A549 (cell line): ENCODE measurements around the gene RBM14. TPM values are rescaled to one million over a fixed set of nuclear protein-coding genes. Genes with fewer than 3 reads are reported as not detected.
A peak's percentile ranks its signal among the peaks of the same experiment; 100 is the strongest.
"Not testable (repeated sequence)": the region's sequence is repeated elsewhere in the genome, so short reads cannot be mapped to it uniquely, and the experiment has no call there.

Experiments
- ATAC-seq, 2 experiments: fragments of 200-7000 bp in 1 of 2; fragments of >200 bp in 1 of 2; cut with Nextera tagmentation in 1 of 2; cut with Tn5 transposase in 1 of 2; 3 replicates each; pipeline versions ENCODE4 v1.8.0 to v1.9.1; 2018 to 2020; ENCODE audit warnings: mild to moderate bottlenecking in 1 of 2, moderate library complexity in 1 of 2
- CTCF ChIA-PET: fragments of 300-600 bp; sonication (Branson Sonifier 250); formaldehyde crosslinking; extraction: SDS; loops from one replicate; lab custom pipeline; 2021; ENCODE audit warnings: antibody characterized with exemption, inconsistent platforms; lab: Yijun Ruan, JAX
- POLR2A ChIA-PET: fragments of 350-600 bp; formaldehyde crosslinking; extraction: SDS; loops from one replicate; lab custom pipeline; 2021; ENCODE audit warnings: antibody characterized with exemption, inconsistent platforms; lab: Yijun Ruan, JAX
- DNase-seq, 2 experiments: peaks; one replicate each; pipeline versions ENCODE4 v3.0.0 to v3.0.0-alpha.2; 2011 to 2016; ENCODE audit warnings: low read depth in 1 of 2, low spot score in 1 of 2
- FAIRE-seq: peaks from 2 replicates; lab custom pipeline; 2011; peaks lifted over from hg19 to GRCh38; lab: Jason Lieb, UNC
- H3K27ac ChIP-seq, 2 experiments: fragments of >200 bp; sonication (Bioruptor Twin); formaldehyde crosslinking; 3 replicates each; pipeline ENCODE4 v1.5.1; 2016 to 2017
- H3K4me1 ChIP-seq: fragments of >200 bp; sonication (Bioruptor Twin); formaldehyde crosslinking; 3 replicates; pipeline ENCODE4 v1.6.1; 2016
- H3K4me2 ChIP-seq: fragments of >200 bp; sonication (Bioruptor Twin); formaldehyde crosslinking; 3 replicates; pipeline ENCODE4 v1.6.1; 2016
- H3K4me3 ChIP-seq: fragments of >200 bp; sonication (Bioruptor Twin); formaldehyde crosslinking; 3 replicates; pipeline ENCODE4 v1.5.1; 2016
- H3K9me3 ChIP-seq: fragments of >200 bp; sonication (Bioruptor Twin); formaldehyde crosslinking; 3 replicates; pipeline ENCODE4 v1.6.1; 2016
- BHLHE40 ChIP-seq: IDR thresholded peaks from 2 replicates; pipeline ENCODE4 v1.6.1; 2012; ENCODE audit warnings: low read depth, low read length, inconsistent platforms
- CBX2 ChIP-seq: fragments of 200-600 bp; sonication (generic); IDR thresholded peaks from 2 replicates; pipeline ENCODE4 v1.6.1; 2016; ENCODE audit warnings: low read depth, mild to moderate bottlenecking, borderline replicate concordance
- CHD4 ChIP-seq: fragments of 200-600 bp; sonication (generic); IDR thresholded peaks from 2 replicates; pipeline ENCODE4 v1.6.1; 2016; ENCODE audit warnings: antibody characterized with exemption, mild to moderate bottlenecking, borderline replicate concordance
- E2F6 ChIP-seq: IDR thresholded peaks from 2 replicates; pipeline ENCODE4 v1.6.1; 2012; ENCODE audit warnings: low read depth, borderline replicate concordance
- EHF ChIP-seq: fragments of 250-450 bp; sonication (Bioruptor Pico); IDR thresholded peaks from 2 replicates; pipeline ENCODE4 v1.5.0; 2020; ENCODE audit warnings: mild to moderate bottlenecking
- EHMT2 ChIP-seq: fragments of 200-600 bp; sonication (generic); IDR thresholded peaks from 2 replicates; pipeline ENCODE4 v1.6.1; 2016; ENCODE audit warnings: antibody characterized with exemption, low read depth, mild to moderate bottlenecking, moderate library complexity
- EP300 ChIP-seq, 2 experiments: fragments of >200 bp; sonication (Bioruptor Twin); formaldehyde crosslinking; IDR thresholded peaks; 2 replicates in 1 of 2; 3 replicates in 1 of 2; pipeline ENCODE4 v1.6.1; 2016 to 2017
- FOSL2 ChIP-seq, 2 experiments: fragments of 450-650 bp in 1 of 2; fragments of >200 bp in 1 of 2; sonication (Bioruptor Twin) in 1 of 2; formaldehyde crosslinking; IDR thresholded peaks; 2 replicates each; pipeline versions ENCODE4 v1.5.0 to v1.6.1; 2016 to 2020; ENCODE audit warnings: mild to moderate bottlenecking in 1 of 2, moderate library complexity in 1 of 2
- GATA3 ChIP-seq: IDR thresholded peaks from 2 replicates; pipeline ENCODE4 v1.6.1; 2012; ENCODE audit warnings: borderline replicate concordance
- HEYL ChIP-seq: fragments of 250-450 bp; sonication (Bioruptor Pico); IDR thresholded peaks from 2 replicates; pipeline ENCODE4 v1.8.0; 2021; ENCODE audit warnings: mild to moderate bottlenecking, moderate library complexity
- HOXA7 ChIP-seq: fragments of 250-450 bp; sonication (Bioruptor Pico); IDR thresholded peaks from 2 replicates; pipeline ENCODE4 v1.5.0; 2020; ENCODE audit warnings: mild to moderate bottlenecking, moderate library complexity
- HOXB5 ChIP-seq: fragments of 250-450 bp; sonication (Bioruptor Pico); IDR thresholded peaks from 2 replicates; pipeline ENCODE4 v1.5.0; 2020; ENCODE audit warnings: mild to moderate bottlenecking, moderate library complexity
- JUN ChIP-seq, 2 experiments: fragments of >200 bp; sonication (Bioruptor Twin); formaldehyde crosslinking; IDR thresholded peaks; 2 replicates in 1 of 2; 3 replicates in 1 of 2; pipeline ENCODE4 v1.6.1; 2016 to 2017
- KDM5A ChIP-seq: fragments of 200-600 bp; sonication (generic); IDR thresholded peaks from 2 replicates; pipeline ENCODE4 v1.6.1; 2016; ENCODE audit warnings: antibody characterized with exemption, mild to moderate bottlenecking
- MAFK ChIP-seq: fragments of 450-650 bp; IDR thresholded peaks from 2 replicates; pipeline ENCODE4 v1.6.1; 2014; ENCODE audit not compliant: partially characterized antibody
- MAZ ChIP-seq: fragments of 150-350 bp; IDR thresholded peaks from 2 replicates; pipeline ENCODE4 v1.6.1; 2014; ENCODE audit warnings: antibody characterized with exemption, low read depth, low read length, borderline replicate concordance
- POLR2A ChIP-seq: IDR thresholded peaks from 2 replicates; pipeline ENCODE4 v1.6.1; 2012; ENCODE audit warnings: mild to moderate bottlenecking, low read length
- POLR2AphosphoS2 ChIP-seq: conservative IDR thresholded peaks from 2 replicates; pipeline ENCODE4 v1.6.1; 2012; ENCODE audit warnings: low read length, improper control_type of control experiment, inconsistent platforms
- RAD21 ChIP-seq, 2 experiments: fragments of >200 bp in 1 of 2; sonication (Bioruptor Twin) in 1 of 2; formaldehyde crosslinking in 1 of 2; IDR thresholded peaks in 1 of 2; conservative IDR thresholded peaks in 1 of 2; 2 replicates in 1 of 2; 3 replicates in 1 of 2; pipeline ENCODE4 v1.6.1; 2012 to 2018; ENCODE audit warnings: inconsistent platforms in 1 of 2
- SMC3 ChIP-seq: fragments of >200 bp; sonication (Bioruptor Twin); formaldehyde crosslinking; IDR thresholded peaks from 3 replicates; pipeline ENCODE4 v1.6.1; 2018; ENCODE audit warnings: inconsistent platforms
- TP53 ChIP-seq: fragments of 250-450 bp; sonication (Bioruptor Pico); IDR thresholded peaks from 2 replicates; pipeline ENCODE4 v1.5.0; 2021; ENCODE audit warnings: mild to moderate bottlenecking, moderate library complexity
- ZSCAN20 ChIP-seq: fragments of 250-450 bp; sonication (Bioruptor Pico); IDR thresholded peaks from 2 replicates; pipeline ENCODE4 v1.8.0; 2022; ENCODE audit warnings: mild to moderate bottlenecking, moderate library complexity
- WGBS: methylation state at CpG from one replicate; pipeline ENCODE4 v1.1.6; 2017; ENCODE audit errors: missing lambda C conversion rate; 5-methylcytosine and 5-hydroxymethylcytosine counted together
- polyA plus RNA-seq, 4 experiments: library from polyadenylated mRNA; depleted of rRNA in 3 of 4; stranded (reverse); fragments of >200 nt; fragmentation: RNase III in 1 of 4; extraction: RNeasy Plus Mini Kit Qiagen cat#74134 plus additional on column Dnase treatment in 1 of 4; gene quantifications; 2 replicates in 3 of 4; 3 replicates in 1 of 4; pipeline ENCODE4 v1.2.3, GENCODE V29; 2011 to 2017
- TF ChIP-seq, protein P1 (sequence below): fragments of 450-650 bp; IDR thresholded peaks from 2 replicates; pipeline ENCODE4 v1.6.1; 2014; ENCODE audit warnings: antibody characterized with exemption
- TF ChIP-seq, protein P2 (sequence below): IDR thresholded peaks from 2 replicates; pipeline ENCODE4 v1.6.1; 2012

RBM14 gene
- polyA plus RNA-seq, 2 of the 4 experiments (the other 2 are of a cell fraction), result 33.0 to 103 TPM

DNA sequence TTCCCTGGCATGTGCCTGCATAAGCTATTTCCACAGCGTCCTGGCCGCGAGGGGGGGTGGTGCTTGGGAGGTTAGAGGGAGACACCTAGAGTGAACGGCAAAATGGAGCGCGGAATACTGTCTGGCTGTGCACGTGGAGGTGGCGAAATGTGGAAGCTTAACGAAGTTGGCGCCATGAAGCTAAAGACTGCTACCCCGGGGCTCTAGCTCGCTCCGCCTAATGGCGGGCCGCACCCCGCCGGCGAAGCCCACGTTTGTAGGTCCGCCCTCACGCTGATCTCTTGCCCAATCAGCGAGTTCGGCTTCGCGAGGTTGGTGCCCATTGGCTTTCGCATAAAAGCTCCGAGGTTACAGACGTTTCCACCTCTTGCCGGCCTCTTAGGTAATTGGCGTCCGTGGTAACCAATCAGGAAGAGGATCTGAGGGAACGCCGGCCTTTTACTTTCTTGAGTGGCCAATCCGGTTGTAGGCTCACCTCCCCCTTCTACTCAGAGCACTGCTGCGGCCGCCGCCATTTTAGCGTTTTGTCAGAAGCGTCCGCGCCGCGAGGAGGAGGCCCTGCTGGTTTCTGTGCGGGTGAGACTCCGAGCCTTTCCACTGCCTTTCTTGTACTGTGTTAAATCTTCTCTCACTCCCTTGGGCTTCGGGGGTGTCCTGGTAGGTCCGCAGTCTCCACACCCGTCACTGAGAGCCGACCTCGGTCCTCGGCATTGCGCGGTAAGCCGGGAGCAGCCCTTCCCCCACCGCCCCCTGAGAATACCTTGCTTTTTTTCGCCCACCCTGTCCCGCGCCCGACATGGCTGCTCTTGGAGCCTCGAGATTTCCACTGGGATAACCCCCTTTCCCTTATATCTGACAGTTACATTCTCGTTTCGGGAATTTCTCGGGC lies 22.0 kb downstream of the RBM14 start, which contains the start of gene RBM4 (continued):
- no peak for TF ChIP-seq CHD4
- TF ChIP-seq, protein P1, sequence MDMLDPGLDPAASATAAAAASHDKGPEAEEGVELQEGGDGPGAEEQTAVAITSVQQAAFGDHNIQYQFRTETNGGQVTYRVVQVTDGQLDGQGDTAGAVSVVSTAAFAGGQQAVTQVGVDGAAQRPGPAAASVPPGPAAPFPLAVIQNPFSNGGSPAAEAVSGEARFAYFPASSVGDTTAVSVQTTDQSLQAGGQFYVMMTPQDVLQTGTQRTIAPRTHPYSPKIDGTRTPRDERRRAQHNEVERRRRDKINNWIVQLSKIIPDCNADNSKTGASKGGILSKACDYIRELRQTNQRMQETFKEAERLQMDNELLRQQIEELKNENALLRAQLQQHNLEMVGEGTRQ, result no peak
- no peak for TF ChIP-seq GATA3
- TF ChIP-seq, protein P2, sequence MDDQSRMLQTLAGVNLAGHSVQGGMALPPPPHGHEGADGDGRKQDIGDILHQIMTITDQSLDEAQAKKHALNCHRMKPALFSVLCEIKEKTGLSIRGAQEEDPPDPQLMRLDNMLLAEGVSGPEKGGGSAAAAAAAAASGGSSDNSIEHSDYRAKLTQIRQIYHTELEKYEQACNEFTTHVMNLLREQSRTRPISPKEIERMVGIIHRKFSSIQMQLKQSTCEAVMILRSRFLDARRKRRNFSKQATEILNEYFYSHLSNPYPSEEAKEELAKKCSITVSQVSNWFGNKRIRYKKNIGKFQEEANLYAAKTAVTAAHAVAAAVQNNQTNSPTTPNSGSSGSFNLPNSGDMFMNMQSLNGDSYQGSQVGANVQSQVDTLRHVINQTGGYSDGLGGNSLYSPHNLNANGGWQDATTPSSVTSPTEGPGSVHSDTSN, result peak; percentile 94
- no peak for TF ChIP-seq HEYL (CRISPR knock-in tag)
- TF ChIP-seq FOSL2 (IDR thresholded peaks at IDR 0.05), result no peak
- TF ChIP-seq FOSL2 (CRISPR knock-in tag; IDR thresholded peaks at IDR 0.05), result 0 out of 2 replicates have a peak, but pooled peaks have one; percentile 18
- TF ChIP-seq TP53 (CRISPR knock-in tag), result peak; percentile 42; the same call in 1 of the 2 replicates
- TF ChIP-seq CBX2, result no peak
- TF ChIP-seq POLR2A, result peak; percentile 73
- no peak for TF ChIP-seq EP300 (IDR thresholded peaks at IDR 0.05)
- peak; percentile 76; the same call in 1 of the 2 replicates for TF ChIP-seq HOXA7 (CRISPR knock-in tag)
- no peak for TF ChIP-seq SMC3
- no peak for TF ChIP-seq RAD21 (conservative IDR thresholded peaks at IDR 0.05 in 1 of 2, IDR thresholded peaks at IDR 0.05 in 1 of 2)
- TF ChIP-seq EHMT2, result no peak
- TF ChIP-seq MAZ, result no peak
- no peak; the same call in 1 of the 2 replicates for TF ChIP-seq POLR2AphosphoS2
- TF ChIP-seq MAFK, result peak; percentile 74
- no peak for TF ChIP-seq ZSCAN20
- TF ChIP-seq JUN (IDR thresholded peaks at IDR 0.05), result peak; percentile 87 to 88; a peak in 4 of 5 replicates

GRCh38 chr11:66639066-66639813 lies 22.8 kb downstream of the RBM14 start:
- 11% methylated on average over 27 of the region's 27 CpGs for WGBS
- Histone ChIP-seq H3K4me1 (peaks cover 48% of the 10 kb centered on the region), H3K27ac (peak overlapping the region; percentile 88 to 90), H3K4me3 (peak overlapping the region; percentile 71), H3K4me2 (peak overlapping the region; percentile 83), H3K9me3 (no peaks in the 10 kb centered on the region)
- DNase-seq (peak in 1 of 2 experiments; percentile 31), ATAC-seq (peak; percentile 1 to 6; a peak in 4 of 6 replicates), FAIRE-seq (no peak)
- TF ChIP-seq HOXB5, result no peak
- no peak for TF ChIP-seq MAFK
- TF ChIP-seq EHF, result no peak
- no peak for TF ChIP-seq BHLHE40
- peak; percentile 51; the same call in 1 of the 2 replicates for TF ChIP-seq KDM5A
- TF ChIP-seq, protein P1, result no peak
- no peak for TF ChIP-seq E2F6
- TF ChIP-seq, protein P2, result no peak
- CTCF ChIA-PET, result interaction anchor here (0.8 to 1.4 kb wide), 5 partner anchors 18 to 195 kb away, joined by 3 to 7 read pairs (median 3); partner anchors contain the start of gene RBM14
- POLR2A ChIA-PET, result interaction anchor here (1.2 to 3.0 kb wide), 10 partner anchors 10 to 159 kb away, joined by 3 to 60 read pairs (median 11); partner anchors contain the start of genes CCDC87, CCS, DPP3 and RBM14

GRCh38 chr11:66639814-66640340 lies 23.4 kb downstream of the RBM14 start:
- POLR2A ChIA-PET, result interaction anchor here (2.5 to 3.0 kb wide), 4 partner anchors 9 to 160 kb away, joined by 17 to 60 read pairs (median 27); partner anchors contain the start of genes DPP3, RBM14 and RBM4B
- H3K9me3 ChIP-seq, ATAC-seq, CTCF ChIA-PET, H3K27ac ChIP-seq, DNase-seq, FAIRE-seq: not testable (repeated sequence)
- WGBS, result 68% methylated on average over 10 of the region's 10 CpGs
- Histone ChIP-seq H3K4me3 (peak overlapping the region; percentile 71), H3K4me2 (peak overlapping the region; percentile 83), H3K4me1 (peaks cover 52% of the 10 kb centered on the region)
